MCF 10A (cell line): Measurements from ENCODE around the gene CEP192. TPM values are rescaled to one million over a fixed set of nuclear protein-coding genes. Genes with fewer than 3 reads are reported as not detected.
"Not testable (repeated sequence)": the region's sequence is repeated elsewhere in the genome, so short reads cannot be mapped to it uniquely, and the experiment has no call there.

ENCODE experiments used
- BruUV-seq: library from RNA; stranded (reverse); fragments of 400-500 nt; replicated peaks from 2 replicates; lab custom pipeline; 2021; lab: Mats Ljungman, UMichigan
- CTCF ChIA-PET: fragments of 300-600 bp; sonication (Branson Sonifier 250); formaldehyde crosslinking; extraction: SDS; loops from one replicate; lab custom pipeline; 2021; ENCODE audit warnings: antibody characterized with exemption, inconsistent platforms; lab: Yijun Ruan, JAX
- POLR2A ChIA-PET: fragments of 300-600, 350-650 bp; sonication (Branson Sonifier 250); formaldehyde crosslinking; extraction: SDS; loops from one replicate; lab custom pipeline; 2020; ENCODE audit warnings: antibody characterized with exemption, inconsistent platforms; lab: Yijun Ruan, JAX
- DNase-seq: peaks from one replicate; pipeline ENCODE4 v3.0.0-alpha.2; 2018; ENCODE audit not compliant: unreplicated experiment
- H3K27ac Mint-ChIP-seq: one replicate; pipeline ENCODE4 v1.8.0; 2022; ENCODE audit warnings: mild to moderate bottlenecking, low read depth, mixed read lengths; ENCODE audit not compliant: unreplicated experiment
- H3K27me3 Mint-ChIP-seq: one replicate; pipeline ENCODE4 v1.8.0; 2022; ENCODE audit warnings: mixed read lengths; ENCODE audit not compliant: insufficient read depth, unreplicated experiment
- H3K36me3 Mint-ChIP-seq: one replicate; pipeline ENCODE4 v1.8.0; 2022; ENCODE audit warnings: mild to moderate bottlenecking, moderate library complexity, mixed read lengths; ENCODE audit not compliant: insufficient read depth, unreplicated experiment
- H3K4me1 Mint-ChIP-seq: one replicate; pipeline ENCODE4 v1.8.0; 2022; ENCODE audit warnings: mixed read lengths; ENCODE audit not compliant: insufficient read depth, unreplicated experiment
- H3K4me3 Mint-ChIP-seq: one replicate; pipeline ENCODE4 v1.8.0; 2022; ENCODE audit warnings: mild to moderate bottlenecking, moderate library complexity, mixed read lengths; ENCODE audit not compliant: unreplicated experiment
- H3K9me3 Mint-ChIP-seq: one replicate; pipeline ENCODE4 v1.8.0; 2022; ENCODE audit warnings: mixed read lengths; ENCODE audit not compliant: unreplicated experiment
- CTCF ChIP-seq: fragments of 200-600 bp; IDR thresholded peaks from one replicate; pipeline ENCODE4 v1.8.0; 2022; ENCODE audit warnings: antibody characterized with exemption, mild to moderate bottlenecking; ENCODE audit not compliant: unreplicated experiment
- intact Hi-C: fragments of 100-400 bp; cut with micrococcal nuclease; formaldehyde crosslinking; loops from 2 replicates; pipeline ENCODE4 v1.14.1; 2022
- total RNA-seq: library from RNA; stranded (reverse); gene quantifications from 2 replicates; pipeline ENCODE4 v1.2.3, GENCODE V29; 2022

The CEP192 gene
- total RNA-seq, 1 experiment from 2014 or later = 14.3 TPM

GRCh38 chr18:12995952-12996477 is 4.9 kb downstream of the CEP192 start:
- peaks cover 19% of the 10 kb centered on the region for H3K4me1 Mint-ChIP-seq
- no peaks in the 10 kb centered on the region for H3K27me3 Mint-ChIP-seq
- DNase-seq = no peak
- intact Hi-C loops = no loop called here
- CTCF ChIA-PET = interaction anchor here (0.7 to 1.7 kb wide), 3 partner anchors 8 to 26 kb away, joined by 3 to 4 read pairs (median 4); no protein-coding TSS in a partner anchor
- no peak for TF ChIP-seq CTCF
- H3K27ac Mint-ChIP-seq = no peak overlapping the region
- POLR2A ChIA-PET = no interaction called here
- H3K36me3 Mint-ChIP-seq = peaks cover 4% of the 10 kb centered on the region
- H3K4me3 Mint-ChIP-seq = no peak overlapping the region
- BruUV-seq = no TSS peak
- no peaks in the 10 kb centered on the region for H3K9me3 Mint-ChIP-seq

- DNase-seq = no peak
- Mint-ChIP-seq H3K9me3 (no peaks in the 10 kb centered on the region), H3K36me3 (no peaks in the 10 kb centered on the region), H3K27me3 (no peaks in the 10 kb centered on the region), H3K27ac (no peak overlapping the region), H3K4me1 (peaks cover 19% of the 10 kb centered on the region), H3K4me3 (no peak overlapping the region)
- ChIA-PET CTCF (interaction anchor here (0.7 to 1.7 kb wide), 2 partner anchors 8 to 27 kb away, joined by 3 to 4 read pairs; no protein-coding TSS in a partner anchor), POLR2A (interaction anchor here (0.6 kb wide), 1 partner anchor 291 kb away, joined by 3 read pairs; no protein-coding TSS in a partner anchor)
- intact Hi-C loops = no loop called here
- BruUV-seq = no TSS peak
- no peak for TF ChIP-seq CTCF
Observed at GRCh38 chr18:12996661-12997292, 5.6 kb downstream of the CEP192 start.

- H3K27me3 Mint-ChIP-seq, H3K36me3 Mint-ChIP-seq, CTCF ChIA-PET, H3K27ac Mint-ChIP-seq, DNase-seq, H3K9me3 Mint-ChIP-seq, H3K4me3 Mint-ChIP-seq, intact Hi-C loops, BruUV-seq: not testable (repeated sequence)
- peaks cover 19% of the 10 kb centered on the region for H3K4me1 Mint-ChIP-seq
- POLR2A ChIA-PET = interaction anchor here (0.6 kb wide), 1 partner anchor 291 kb away, joined by 3 read pairs; no protein-coding TSS in a partner anchor
Observed at GRCh38 chr18:12997330-12997729, 6.2 kb downstream of the CEP192 start.

- peaks cover 11% of the 10 kb centered on the region for H3K4me1 Mint-ChIP-seq
- H3K27me3 Mint-ChIP-seq = no peaks in the 10 kb centered on the region
- H3K27ac Mint-ChIP-seq = no peak overlapping the region
- no peak overlapping the region for H3K4me3 Mint-ChIP-seq
- TF ChIP-seq CTCF = no peak
- no peak for DNase-seq
- ChIA-PET POLR2A (interaction anchor here (0.6 to 3.5 kb wide), 4 partner anchors 7 to 126 kb away, joined by 3 to 26 read pairs (median 4); partner anchors contain the start of gene CEP192), CTCF (interaction anchor here (0.6 to 1.2 kb wide), 2 partner anchors 15 to 532 kb away, joined by 3 read pairs; no protein-coding TSS in a partner anchor)
- no peaks in the 10 kb centered on the region for H3K9me3 Mint-ChIP-seq
- intact Hi-C loops = no loop called here
- no peaks in the 10 kb centered on the region for H3K36me3 Mint-ChIP-seq
- no TSS peak for BruUV-seq
Observed at GRCh38 chr18:12998332-12999060, 7.3 kb downstream of the CEP192 start.
